Psoas muscle (tissue), 8 donors: ENCODE results near the gene RASA1. TPM values are rescaled to one million over a fixed set of nuclear protein-coding genes. Genes with fewer than 3 reads are reported as not detected.

Experiments used
- ATAC-seq, 4 donors: fragments of 200-7000 bp; cut with Tn5 transposase; one replicate each; pipeline ENCODE4 v1.9.1; 2020; ENCODE audit warnings: moderate library complexity in 3 of 4, mild to moderate bottlenecking in 2 of 4
- DNase-seq, 2 donors: peaks; one replicate each; pipeline ENCODE4 v3.0.0-alpha.2; 2020
- H3K27ac ChIP-seq: fragments of 200-600 bp; one replicate; pipeline ENCODE4 v1.8.0; 2022
- H3K27me3 ChIP-seq, 3 donors: fragments of 200-600 bp in 1 of 3; one replicate each; pipeline versions ENCODE4 v1.6.1 to v1.8.0; 2013 to 2022; ENCODE audit warnings: low read length in 2 of 3, mild to moderate bottlenecking in 2 of 3, moderate library complexity in 1 of 3; ENCODE audit not compliant: insufficient read depth in 3 of 3
- H3K36me3 ChIP-seq, 2 donors: fragments of 200-600 bp in 1 of 2; one replicate each; pipeline versions ENCODE4 v1.6.1 to v1.8.0; 2013 to 2022; ENCODE audit warnings: low read depth in 1 of 2, mild to moderate bottlenecking in 1 of 2, moderate library complexity in 1 of 2; ENCODE audit not compliant: insufficient read depth in 1 of 2
- H3K4me1 ChIP-seq: fragments of 200-600 bp; one replicate; pipeline ENCODE4 v1.8.0; 2022
- H3K4me3 ChIP-seq: fragments of 200-600 bp; one replicate; pipeline ENCODE4 v1.8.0; 2022; ENCODE audit warnings: mild to moderate bottlenecking
- H3K9me3 ChIP-seq: fragments of 200-600 bp; one replicate; pipeline ENCODE4 v1.8.0; 2022
- WGBS, 3 donors: extraction: QIAGEN DNeasy Blood & Tissue Kit; methylation state at CpG; one replicate each; pipeline versions ENCODE4 v1.1.6 to v1.1.7; 2013; 5-methylcytosine and 5-hydroxymethylcytosine counted together
- intact Hi-C, 2 donors: fragments of 100-400 bp; cut with DNase I; formaldehyde crosslinking; loops; one replicate each; pipeline versions ENCODE4 v1.11.0 to v1.14.2; 2022
- polyA plus RNA-seq, 3 donors: library from polyadenylated mRNA; stranded (reverse); fragments of 200-250 nt; gene quantifications; one replicate each; pipeline ENCODE4 v1.2.3, GENCODE V29; 2013
- total RNA-seq, 4 donors: library from RNA; stranded (reverse); fragmentation: NEBNext Ultra II Directional in 2 of 4; extraction: Animal tissue kit (Norgen Biotek cat#: 25700) in 2 of 4; gene quantifications; one replicate each; pipeline versions ENCODE4 v1.2.1 to v1.2.4, GENCODE V29; 2021 to 2023
- TF ChIP-seq, protein P1 (sequence below): fragments of 200-600 bp; IDR thresholded peaks from one replicate; pipeline ENCODE4 v1.8.0; 2022; ENCODE audit warnings: antibody characterized with exemption
- donor health status: healthy with polysubstance abuse.
- donor health status: DM: no; HTN: no; CAD: no; lungs with moderate emphysema.
- donor health status: Bipolar disorder and iron deficiency.
- donor health status: healthy.
- donor health status: DM: yes; HTN: yes; CAD: no.
- donor health status: DM: no; HTN: no; CAD: no.
- donor health status: DM: no; HTN: no; CAD: no.
- donor health status: DM: yes; HTN: yes; CAD: no.

Gene RASA1
- total and polyA plus RNA-seq, 7 donors: 5.4 to 16.8 (median 11.4) TPM

DNA sequence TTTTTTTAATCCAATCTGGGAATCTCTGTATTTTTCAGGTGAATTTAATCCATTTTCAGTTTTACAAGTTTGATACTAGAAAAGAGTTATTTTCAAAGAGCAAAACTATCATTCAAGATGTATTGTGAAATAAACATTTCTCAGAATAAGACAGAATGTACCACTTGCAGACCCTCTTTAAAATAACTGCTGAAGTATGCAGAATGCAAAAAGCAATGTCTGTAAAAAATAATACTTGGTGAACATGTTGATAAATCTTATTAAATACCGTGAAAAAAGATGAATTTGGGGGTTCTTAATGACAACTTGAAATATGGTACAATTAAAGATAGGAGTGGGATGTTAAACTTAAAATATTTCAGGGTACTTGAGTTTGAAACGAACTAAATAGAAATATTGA is 26.1 kb upstream of the RASA1 start:
- Histone ChIP-seq H3K9me3 (no peaks in the 10 kb centered on the region), H3K4me1 (no peaks in the 10 kb centered on the region), H3K27me3 (no peaks in the 10 kb centered on the region), H3K36me3 (no peaks in the 10 kb centered on the region), H3K4me3 (no peak overlapping the region), H3K27ac (no peak overlapping the region)
- 79 to 85% (median 82%) methylated on average over 2 of the region's 2 CpGs for WGBS, 3 donors
- ATAC-seq (no peak), DNase-seq (no peak)
- TF ChIP-seq, protein P1, sequence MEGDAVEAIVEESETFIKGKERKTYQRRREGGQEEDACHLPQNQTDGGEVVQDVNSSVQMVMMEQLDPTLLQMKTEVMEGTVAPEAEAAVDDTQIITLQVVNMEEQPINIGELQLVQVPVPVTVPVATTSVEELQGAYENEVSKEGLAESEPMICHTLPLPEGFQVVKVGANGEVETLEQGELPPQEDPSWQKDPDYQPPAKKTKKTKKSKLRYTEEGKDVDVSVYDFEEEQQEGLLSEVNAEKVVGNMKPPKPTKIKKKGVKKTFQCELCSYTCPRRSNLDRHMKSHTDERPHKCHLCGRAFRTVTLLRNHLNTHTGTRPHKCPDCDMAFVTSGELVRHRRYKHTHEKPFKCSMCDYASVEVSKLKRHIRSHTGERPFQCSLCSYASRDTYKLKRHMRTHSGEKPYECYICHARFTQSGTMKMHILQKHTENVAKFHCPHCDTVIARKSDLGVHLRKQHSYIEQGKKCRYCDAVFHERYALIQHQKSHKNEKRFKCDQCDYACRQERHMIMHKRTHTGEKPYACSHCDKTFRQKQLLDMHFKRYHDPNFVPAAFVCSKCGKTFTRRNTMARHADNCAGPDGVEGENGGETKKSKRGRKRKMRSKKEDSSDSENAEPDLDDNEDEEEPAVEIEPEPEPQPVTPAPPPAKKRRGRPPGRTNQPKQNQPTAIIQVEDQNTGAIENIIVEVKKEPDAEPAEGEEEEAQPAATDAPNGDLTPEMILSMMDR: no peak
- intact Hi-C loops: no loop called here

DNA sequence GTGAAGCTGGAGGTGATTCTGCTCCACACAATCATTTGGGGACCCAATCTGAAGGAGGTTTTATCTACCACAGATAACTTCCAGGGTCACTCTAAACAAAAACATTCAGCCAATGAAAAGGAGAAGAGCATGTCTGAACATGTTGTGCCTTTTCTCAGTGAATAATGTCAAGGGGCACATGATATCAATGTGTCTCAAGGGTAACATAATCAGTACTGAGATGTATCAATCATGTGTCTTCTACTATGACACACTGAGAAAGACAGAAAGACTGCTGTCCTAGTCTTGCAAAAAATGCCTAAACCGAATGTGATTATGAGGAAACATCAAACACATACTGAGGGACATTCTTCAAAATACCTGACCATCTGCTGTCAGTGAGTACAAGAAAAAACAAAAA is 25.4 kb upstream of the RASA1 start:
- H3K4me1 ChIP-seq: no peaks in the 10 kb centered on the region
- intact Hi-C loops: no loop called here
- WGBS, 3 donors: 66 to 84% (median 77%) methylated on average over 1 of the region's 1 CpG
- ATAC-seq (no peak), DNase-seq (no peak)
- TF ChIP-seq, protein P1: no peak
- no peaks in the 10 kb centered on the region for H3K9me3 ChIP-seq
- no peak overlapping the region for H3K4me3 ChIP-seq
- H3K36me3 ChIP-seq: no peaks in the 10 kb centered on the region
- H3K27me3 ChIP-seq: no peaks in the 10 kb centered on the region
- no peak overlapping the region for H3K27ac ChIP-seq

DNA sequence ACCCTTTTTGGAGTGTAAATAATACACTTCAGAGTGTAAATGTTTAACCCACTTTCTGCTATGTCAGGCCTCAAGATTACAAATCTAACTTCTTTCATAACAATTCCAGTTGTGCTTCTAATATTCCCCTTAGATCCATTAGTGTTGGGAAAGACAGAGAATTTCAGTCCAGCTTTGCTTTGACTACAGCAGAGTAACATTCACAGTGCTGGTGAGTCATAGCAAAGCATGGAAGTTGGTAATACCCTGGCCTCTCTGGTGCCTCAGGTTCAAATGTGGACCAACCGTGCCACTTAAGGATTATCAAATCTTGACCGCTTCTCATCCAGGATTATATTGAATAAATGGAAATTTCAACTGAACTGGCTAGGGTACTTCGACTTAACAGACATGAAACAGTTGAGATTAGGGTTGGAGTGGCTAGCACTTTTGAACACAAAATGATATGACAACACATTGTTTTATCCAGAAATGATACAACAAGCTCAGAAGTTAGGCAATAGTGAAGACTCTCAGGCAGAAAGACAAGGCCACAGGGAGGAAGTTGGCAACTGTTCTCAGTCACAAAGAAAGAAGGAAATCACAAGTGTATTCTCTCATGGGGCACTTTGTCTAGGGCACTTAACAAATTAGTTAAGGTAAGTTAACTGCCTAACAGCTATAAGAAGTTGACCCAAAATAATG is 24.4 kb upstream of the RASA1 start:
- no peaks in the 10 kb centered on the region for H3K27me3 ChIP-seq
- DNase-seq: no peak
- H3K9me3 ChIP-seq: no peaks in the 10 kb centered on the region
- peak; percentile 21 to 85 (median 73) for ATAC-seq
- no peak overlapping the region for H3K4me3 ChIP-seq
- H3K27ac ChIP-seq: no peak overlapping the region
- TF ChIP-seq, protein P1: no peak
- no peaks in the 10 kb centered on the region for H3K36me3 ChIP-seq
- H3K4me1 ChIP-seq: no peaks in the 10 kb centered on the region
- 57 to 76% (median 76%) methylated on average over 3 of the region's 3 CpGs for WGBS, 3 donors
- intact Hi-C loops: no loop called here

DNA sequence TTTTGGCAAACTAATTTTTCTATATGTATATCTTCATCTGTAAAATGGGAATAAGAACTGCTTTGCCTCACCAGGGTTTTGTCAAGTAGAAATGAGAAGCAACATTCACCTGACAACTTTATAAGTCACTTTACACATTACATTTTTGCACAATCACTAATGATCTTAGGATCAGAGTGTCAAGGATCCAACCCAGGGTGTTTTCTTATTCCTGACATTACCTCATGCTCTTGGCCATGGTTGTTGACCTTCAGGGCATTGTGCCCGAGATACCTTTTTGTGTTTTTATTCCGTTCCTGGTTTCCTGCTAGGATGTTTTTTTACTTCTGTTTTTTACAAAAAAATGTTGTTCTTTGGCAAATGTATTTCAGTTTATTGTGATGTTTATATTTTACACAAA is 22.2 kb upstream of the RASA1 start:
- Histone ChIP-seq H3K36me3 (no peaks in the 10 kb centered on the region), H3K4me3 (no peak overlapping the region), H3K27me3 (no peaks in the 10 kb centered on the region), H3K27ac (no peak overlapping the region), H3K4me1 (no peaks in the 10 kb centered on the region), H3K9me3 (no peaks in the 10 kb centered on the region)
- TF ChIP-seq, protein P1: no peak
- no peak for ATAC-seq
- intact Hi-C loops: no loop called here
- WGBS, 3 donors: 55 to 58% (median 57%) methylated on average over 2 of the region's 2 CpGs
- DNase-seq: no peak

DNA sequence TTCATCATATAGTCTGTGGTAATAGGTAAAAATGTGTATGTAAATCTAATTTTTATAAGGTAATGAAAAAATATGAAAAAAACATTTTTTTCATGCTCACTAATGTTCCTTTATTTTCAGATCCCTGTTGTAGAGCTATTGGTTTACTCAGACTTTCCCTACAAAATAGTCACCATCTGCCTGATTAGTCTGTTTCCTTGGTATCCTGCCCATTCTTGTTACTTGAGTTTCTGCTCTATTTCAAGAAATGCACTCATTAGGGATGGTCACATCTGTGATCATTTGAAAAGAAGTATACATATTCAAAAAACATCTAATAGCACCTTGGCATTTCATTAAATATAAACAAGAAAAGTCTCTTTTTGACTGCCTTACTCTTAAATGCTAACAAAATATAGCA is 21.6 kb upstream of the RASA1 start:
- no peaks in the 10 kb centered on the region for H3K9me3 ChIP-seq
- H3K27me3 ChIP-seq: no peaks in the 10 kb centered on the region
- no peaks in the 10 kb centered on the region for H3K4me1 ChIP-seq
- H3K36me3 ChIP-seq: no peaks in the 10 kb centered on the region
- no peak for DNase-seq
- TF ChIP-seq, protein P1: no peak
- H3K27ac ChIP-seq: no peak overlapping the region
- H3K4me3 ChIP-seq: no peak overlapping the region
- no peak for ATAC-seq
- intact Hi-C loops: no loop called here
